ENCODE measurements around the gene CAPZB. TPM values are rescaled to one million over a fixed set of nuclear protein-coding genes. Genes with fewer than 3 reads are reported as not detected.

CAPZB gene
- total and polyA plus RNA-seq, 2 donors (not counting 3 experiments of a cell fraction or from before 2014, with no cell fraction given): 196 to 347 TPM

DNA sequence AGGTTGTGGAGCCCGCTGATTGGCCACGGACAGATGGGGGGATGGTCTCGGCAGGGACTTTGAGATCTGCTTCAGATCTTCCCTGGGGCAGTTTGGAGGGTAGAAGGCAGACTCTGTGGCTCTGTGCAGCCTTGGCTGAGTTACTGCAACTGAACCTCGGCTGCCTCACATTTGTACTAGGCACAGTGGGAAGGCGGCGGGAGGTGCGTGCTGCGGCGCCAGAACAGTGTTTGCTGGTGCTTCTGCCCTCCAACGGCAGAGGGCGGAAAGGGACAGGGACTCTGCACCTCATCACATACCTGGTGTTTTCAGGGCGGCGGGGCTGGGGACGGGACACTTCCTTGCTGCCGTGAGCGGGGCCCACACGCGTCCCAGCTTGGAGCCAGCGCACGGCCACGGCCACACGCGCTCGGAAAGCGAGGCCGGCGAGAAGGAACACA, 147.0 kb downstream of the CAPZB start:
- peaks cover 3 to 23% of the 10 kb centered on the region in 2 experiments for H3K36me3 ChIP-seq (ENCODE audit: control insufficient read depth in 2 of 2, extremely low read depth in 1 of 2, insufficient read depth in 2 of 2, low read length in 2 of 2)
- H3K4me3 ChIP-seq (replicated peaks in 1 of 3; ENCODE audit: insufficient read depth in 1 of 3, low read depth in 1 of 3, low read length in 3 of 3): no peak overlapping the region
- POLR2A ChIA-PET: no interaction called here
- intact Hi-C loops (cut with micrococcal nuclease) (loop anchor here (1.0 kb wide), 1 partner anchor 45 kb away; no protein-coding TSS in a partner anchor), dilution Hi-C loops (cut with MboI; ENCODE audit: extremely low pct_ligation_motif_present, low sequenced_read_pairs) (no loop called here)
- H2AFZ ChIP-seq (ENCODE audit: low read depth, low read length): no peak overlapping the region
- no TSS peak for BruUV-seq (replicated peaks)
- CTCF ChIA-PET: interaction anchor here (1.6 to 1.8 kb wide), 2 partner anchors 9 to 316 kb away, joined by 4 to 6 read pairs; no protein-coding TSS in a partner anchor
- H4K20me1 ChIP-seq (replicated peaks; ENCODE audit: control insufficient read depth, extremely low read depth, insufficient read depth, low read length): no peaks in the 10 kb centered on the region
- DNase-seq (ENCODE audit: low read depth, low spot score) (no peak), FAIRE-seq (no peak)
- no peak overlapping the region for H3K9ac ChIP-seq (replicated peaks; ENCODE audit: extremely low read depth, insufficient read depth, low read length)
- no peaks in the 10 kb centered on the region for H3K27me3 ChIP-seq (ENCODE audit: control insufficient read depth in 2 of 2, insufficient read depth in 2 of 2, low read length in 2 of 2)
- H3K27ac ChIP-seq (ENCODE audit: insufficient read depth, low read depth, low read length): no peak overlapping the region
- TF ChIP-seq POLR2AphosphoS5 (IDR thresholded peaks at IDR 0.05; ENCODE audit: insufficient read depth, low read depth, low read length): no peak
- TF ChIP-seq, protein P1, sequence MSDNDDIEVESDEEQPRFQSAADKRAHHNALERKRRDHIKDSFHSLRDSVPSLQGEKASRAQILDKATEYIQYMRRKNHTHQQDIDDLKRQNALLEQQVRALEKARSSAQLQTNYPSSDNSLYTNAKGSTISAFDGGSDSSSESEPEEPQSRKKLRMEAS (IDR thresholded peaks at IDR 0.05; ENCODE audit: insufficient read depth, insufficient read length): no peak
- no peak for TF ChIP-seq MYC (IDR thresholded peaks at IDR 0.05; ENCODE audit: low read depth, low read length)
- TF ChIP-seq JUN (IDR thresholded peaks at IDR 0.05; ENCODE audit: borderline replicate concordance, insufficient read depth, insufficient read length, low read depth): no peak
- TF ChIP-seq, protein P2, sequence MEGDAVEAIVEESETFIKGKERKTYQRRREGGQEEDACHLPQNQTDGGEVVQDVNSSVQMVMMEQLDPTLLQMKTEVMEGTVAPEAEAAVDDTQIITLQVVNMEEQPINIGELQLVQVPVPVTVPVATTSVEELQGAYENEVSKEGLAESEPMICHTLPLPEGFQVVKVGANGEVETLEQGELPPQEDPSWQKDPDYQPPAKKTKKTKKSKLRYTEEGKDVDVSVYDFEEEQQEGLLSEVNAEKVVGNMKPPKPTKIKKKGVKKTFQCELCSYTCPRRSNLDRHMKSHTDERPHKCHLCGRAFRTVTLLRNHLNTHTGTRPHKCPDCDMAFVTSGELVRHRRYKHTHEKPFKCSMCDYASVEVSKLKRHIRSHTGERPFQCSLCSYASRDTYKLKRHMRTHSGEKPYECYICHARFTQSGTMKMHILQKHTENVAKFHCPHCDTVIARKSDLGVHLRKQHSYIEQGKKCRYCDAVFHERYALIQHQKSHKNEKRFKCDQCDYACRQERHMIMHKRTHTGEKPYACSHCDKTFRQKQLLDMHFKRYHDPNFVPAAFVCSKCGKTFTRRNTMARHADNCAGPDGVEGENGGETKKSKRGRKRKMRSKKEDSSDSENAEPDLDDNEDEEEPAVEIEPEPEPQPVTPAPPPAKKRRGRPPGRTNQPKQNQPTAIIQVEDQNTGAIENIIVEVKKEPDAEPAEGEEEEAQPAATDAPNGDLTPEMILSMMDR (IDR thresholded peaks at IDR 0.05; ENCODE audit: extremely low read depth in 1 of 2, insufficient read depth in 1 of 2, low read depth in 1 of 2, low read length in 2 of 2): no peak
- no peak for TF ChIP-seq POLR2A (IDR thresholded peaks at IDR 0.05; ENCODE audit: low read depth, low read length)
- no peak for TF ChIP-seq GATA2 (IDR thresholded peaks at IDR 0.05; ENCODE audit: insufficient read depth, insufficient read length, low read depth, low read length)
- no peak for TF ChIP-seq FOS (IDR thresholded peaks at IDR 0.05; ENCODE audit: borderline replicate concordance, insufficient read depth, low read length)
- no peak for TF ChIP-seq EZH2 (IDR thresholded peaks at IDR 0.05; ENCODE audit: borderline replicate concordance, low read depth, low read length, severe bottlenecking)
- no peaks in the 10 kb centered on the region for H3K9me1 ChIP-seq (replicated peaks; ENCODE audit: control insufficient read depth, extremely low read depth, insufficient read depth, low read length)
- H3K79me2 ChIP-seq (ENCODE audit: control insufficient read depth, insufficient read depth, low read length): no peaks in the 10 kb centered on the region
- peaks cover 4% of the 10 kb centered on the region for H3K4me1 ChIP-seq (ENCODE audit: control insufficient read depth, extremely low read depth, insufficient read depth, low read length)
- no peak overlapping the region for H3K4me2 ChIP-seq (ENCODE audit: insufficient read depth, low read length)
- no peaks in the 10 kb centered on the region for H3K9me3 ChIP-seq (replicated peaks; ENCODE audit: control insufficient read depth, insufficient read depth, low read length)
